Esophagus squamous epithelium (tissue), 4 donors: ENCODE measurements around the gene LRRC59.

Experiments used
- POLR2A ChIP-seq, 4 donors: fragments of 450-650 bp; IDR thresholded peaks; one replicate each; pipeline ENCODE4 v1.6.1; 2017; ENCODE audit warnings: antibody characterized with exemption in 4 of 4, mild to moderate bottlenecking in 4 of 4, moderate library complexity in 3 of 4
- TF ChIP-seq, protein P1 (sequence below), 6 experiments: fragments of 450-650 bp in 4 of 6; fragments of 200-600 bp in 2 of 6; sonication (generic) in 2 of 6; IDR thresholded peaks; one replicate each; pipeline ENCODE4 v1.5.1; 2016 to 2019; ENCODE audit warnings: antibody characterized with exemption in 6 of 6, mild to moderate bottlenecking in 4 of 6, moderate library complexity in 4 of 6

DNA sequence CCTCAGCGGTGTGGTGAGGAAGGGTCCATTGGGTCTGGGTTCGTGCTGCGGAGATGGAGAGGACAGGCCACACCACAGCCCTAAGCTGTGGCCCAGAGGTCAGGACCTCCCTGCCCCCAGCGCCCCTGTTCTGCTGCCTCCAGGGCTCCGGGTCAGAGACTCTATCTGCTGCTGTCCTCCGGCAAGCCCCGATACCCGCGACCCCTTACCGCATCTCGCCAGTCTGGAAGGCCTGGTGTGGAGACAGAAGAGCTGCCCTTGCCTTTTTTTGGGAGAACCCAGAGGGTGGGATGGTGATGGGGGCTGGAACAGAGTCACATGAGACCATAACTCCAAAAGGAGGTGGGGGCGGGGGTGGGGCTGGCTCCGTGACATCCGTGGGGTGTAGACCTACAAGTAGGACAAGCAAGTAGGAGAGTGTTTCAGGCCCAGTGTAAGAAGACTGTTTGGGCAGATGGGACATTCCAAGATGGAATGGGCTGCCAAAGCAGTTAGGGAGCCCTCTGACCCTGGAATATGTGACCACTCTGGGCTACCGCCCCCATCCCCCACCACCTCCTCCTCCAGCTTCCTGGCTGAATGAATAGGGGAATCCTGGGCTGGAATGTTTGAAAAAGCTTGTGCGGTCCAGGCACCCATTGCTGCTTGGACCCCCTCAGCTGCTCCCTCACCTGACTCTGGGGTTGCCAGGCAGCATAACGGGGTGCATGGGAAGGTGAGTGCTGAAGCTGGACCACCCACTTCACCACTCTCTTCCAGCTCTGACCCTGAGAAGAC is 50.0 kb downstream of the LRRC59 start:
- TF ChIP-seq, protein P1, sequence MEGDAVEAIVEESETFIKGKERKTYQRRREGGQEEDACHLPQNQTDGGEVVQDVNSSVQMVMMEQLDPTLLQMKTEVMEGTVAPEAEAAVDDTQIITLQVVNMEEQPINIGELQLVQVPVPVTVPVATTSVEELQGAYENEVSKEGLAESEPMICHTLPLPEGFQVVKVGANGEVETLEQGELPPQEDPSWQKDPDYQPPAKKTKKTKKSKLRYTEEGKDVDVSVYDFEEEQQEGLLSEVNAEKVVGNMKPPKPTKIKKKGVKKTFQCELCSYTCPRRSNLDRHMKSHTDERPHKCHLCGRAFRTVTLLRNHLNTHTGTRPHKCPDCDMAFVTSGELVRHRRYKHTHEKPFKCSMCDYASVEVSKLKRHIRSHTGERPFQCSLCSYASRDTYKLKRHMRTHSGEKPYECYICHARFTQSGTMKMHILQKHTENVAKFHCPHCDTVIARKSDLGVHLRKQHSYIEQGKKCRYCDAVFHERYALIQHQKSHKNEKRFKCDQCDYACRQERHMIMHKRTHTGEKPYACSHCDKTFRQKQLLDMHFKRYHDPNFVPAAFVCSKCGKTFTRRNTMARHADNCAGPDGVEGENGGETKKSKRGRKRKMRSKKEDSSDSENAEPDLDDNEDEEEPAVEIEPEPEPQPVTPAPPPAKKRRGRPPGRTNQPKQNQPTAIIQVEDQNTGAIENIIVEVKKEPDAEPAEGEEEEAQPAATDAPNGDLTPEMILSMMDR (IDR thresholded peaks at IDR 0.05): no peak
- TF ChIP-seq POLR2A (IDR thresholded peaks at IDR 0.05): no peak
